ENCODE results near the gene HDX.

DNA sequence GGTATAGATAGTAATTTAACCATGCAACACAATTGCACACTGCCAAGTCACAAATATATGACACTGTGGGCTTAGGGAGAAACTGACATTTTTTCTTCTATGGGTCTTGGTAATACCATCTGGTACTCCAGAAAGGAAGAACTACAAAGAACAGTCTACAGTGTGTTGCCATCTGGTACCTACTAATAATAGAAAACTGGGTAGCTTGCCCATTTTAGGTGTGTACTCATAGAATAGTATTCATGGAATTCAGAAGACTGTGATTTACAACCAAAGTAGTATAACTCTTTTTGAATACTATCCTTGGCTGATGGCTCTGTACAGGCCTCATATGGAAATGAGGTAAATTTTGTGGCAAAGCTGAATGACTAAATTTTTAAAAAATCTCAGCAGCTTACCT is 181.6 kb downstream of the HDX start:
- no peak for TF ChIP-seq HOXA7 (CRISPR knock-in tag; IDR thresholded peaks at IDR 0.05)
- no peak for TF ChIP-seq ZNF660 (CRISPR knock-in tag; IDR thresholded peaks at IDR 0.05; ENCODE audit: borderline replicate concordance, low read depth)
- TF ChIP-seq, protein P1, sequence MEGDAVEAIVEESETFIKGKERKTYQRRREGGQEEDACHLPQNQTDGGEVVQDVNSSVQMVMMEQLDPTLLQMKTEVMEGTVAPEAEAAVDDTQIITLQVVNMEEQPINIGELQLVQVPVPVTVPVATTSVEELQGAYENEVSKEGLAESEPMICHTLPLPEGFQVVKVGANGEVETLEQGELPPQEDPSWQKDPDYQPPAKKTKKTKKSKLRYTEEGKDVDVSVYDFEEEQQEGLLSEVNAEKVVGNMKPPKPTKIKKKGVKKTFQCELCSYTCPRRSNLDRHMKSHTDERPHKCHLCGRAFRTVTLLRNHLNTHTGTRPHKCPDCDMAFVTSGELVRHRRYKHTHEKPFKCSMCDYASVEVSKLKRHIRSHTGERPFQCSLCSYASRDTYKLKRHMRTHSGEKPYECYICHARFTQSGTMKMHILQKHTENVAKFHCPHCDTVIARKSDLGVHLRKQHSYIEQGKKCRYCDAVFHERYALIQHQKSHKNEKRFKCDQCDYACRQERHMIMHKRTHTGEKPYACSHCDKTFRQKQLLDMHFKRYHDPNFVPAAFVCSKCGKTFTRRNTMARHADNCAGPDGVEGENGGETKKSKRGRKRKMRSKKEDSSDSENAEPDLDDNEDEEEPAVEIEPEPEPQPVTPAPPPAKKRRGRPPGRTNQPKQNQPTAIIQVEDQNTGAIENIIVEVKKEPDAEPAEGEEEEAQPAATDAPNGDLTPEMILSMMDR (CRISPR knock-in tag; IDR thresholded peaks at IDR 0.05), result no peak
- no peak for TF ChIP-seq POLR2AphosphoS5 (IDR thresholded peaks at IDR 0.05; ENCODE audit: low read depth, low read length)
- TF ChIP-seq ZNF263 (CRISPR knock-in tag; IDR thresholded peaks at IDR 0.05), result no peak
- TF ChIP-seq, protein P2, sequence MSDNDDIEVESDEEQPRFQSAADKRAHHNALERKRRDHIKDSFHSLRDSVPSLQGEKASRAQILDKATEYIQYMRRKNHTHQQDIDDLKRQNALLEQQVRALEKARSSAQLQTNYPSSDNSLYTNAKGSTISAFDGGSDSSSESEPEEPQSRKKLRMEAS (IDR thresholded peaks at IDR 0.05), result no peak
- TF ChIP-seq, protein P3, sequence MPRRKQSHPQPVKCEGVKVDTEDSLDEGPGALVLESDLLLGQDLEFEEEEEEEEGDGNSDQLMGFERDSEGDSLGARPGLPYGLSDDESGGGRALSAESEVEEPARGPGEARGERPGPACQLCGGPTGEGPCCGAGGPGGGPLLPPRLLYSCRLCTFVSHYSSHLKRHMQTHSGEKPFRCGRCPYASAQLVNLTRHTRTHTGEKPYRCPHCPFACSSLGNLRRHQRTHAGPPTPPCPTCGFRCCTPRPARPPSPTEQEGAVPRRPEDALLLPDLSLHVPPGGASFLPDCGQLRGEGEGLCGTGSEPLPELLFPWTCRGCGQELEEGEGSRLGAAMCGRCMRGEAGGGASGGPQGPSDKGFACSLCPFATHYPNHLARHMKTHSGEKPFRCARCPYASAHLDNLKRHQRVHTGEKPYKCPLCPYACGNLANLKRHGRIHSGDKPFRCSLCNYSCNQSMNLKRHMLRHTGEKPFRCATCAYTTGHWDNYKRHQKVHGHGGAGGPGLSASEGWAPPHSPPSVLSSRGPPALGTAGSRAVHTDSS (CRISPR knock-in tag; conservative IDR thresholded peaks at IDR 0.05), result no peak
- TF ChIP-seq RNF2 (conservative IDR thresholded peaks at IDR 0.05; ENCODE audit: low read depth), result no peak
- no peak for TF ChIP-seq ZKSCAN8 (CRISPR knock-in tag; IDR thresholded peaks at IDR 0.05; ENCODE audit: borderline replicate concordance)
